OCI-LY1 (cell line): ENCODE measurements around the gene MYBBP1A.

ENCODE experiments used
- H2AFZ ChIP-seq: fragments of 200-600 bp; sonication (generic), shearing (Covaris generic); 2 replicates; pipeline ENCODE4 v1.6.0; 2014; ENCODE audit warnings: antibody characterized with exemption, mild to moderate bottlenecking, low read length
- H3F3A ChIP-seq: fragments of 200-600 bp; sonication (generic), shearing (Covaris generic); 2 replicates; pipeline ENCODE4 v1.6.0; 2014; ENCODE audit warnings: mild to moderate bottlenecking, antibody characterized with exemption, low read length, moderate library complexity; ENCODE audit not compliant: insufficient read depth
- H3K27ac ChIP-seq: fragments of 200-600 bp; sonication (generic); 2 replicates; pipeline ENCODE4 v1.5.1; 2014; ENCODE audit warnings: low read length, mixed run types, mild to moderate bottlenecking, low read depth; ENCODE audit not compliant: poor library complexity, severe bottlenecking
- H3K27me3 ChIP-seq: fragments of 200-600 bp; sonication (generic); 2 replicates; pipeline ENCODE4 v1.6.0; 2014; ENCODE audit warnings: antibody characterized with exemption, mild to moderate bottlenecking, low read length, moderate library complexity; ENCODE audit not compliant: insufficient read depth
- H3K36me3 ChIP-seq: fragments of 200-600 bp; sonication (generic); 2 replicates; pipeline ENCODE4 v1.6.1; 2014; ENCODE audit warnings: mild to moderate bottlenecking, antibody characterized with exemption, low read length, moderate library complexity, mixed read lengths; ENCODE audit not compliant: insufficient read depth
- H3K4me1 ChIP-seq: fragments of 200-600 bp; sonication (generic); 2 replicates; pipeline ENCODE4 v1.5.1; 2014; ENCODE audit warnings: mild to moderate bottlenecking, low read length, moderate library complexity; ENCODE audit not compliant: insufficient read depth, severe bottlenecking
- H3K4me2 ChIP-seq: fragments of 200-600 bp; sonication (generic), shearing (Covaris generic); 2 replicates; pipeline ENCODE4 v1.6.1; 2014; ENCODE audit warnings: low read length
- H3K4me3 ChIP-seq: fragments of 200-600 bp; sonication (generic); 2 replicates; pipeline ENCODE4 v1.5.1; 2014; ENCODE audit warnings: low read length, low read depth, mild to moderate bottlenecking, mixed read lengths; ENCODE audit not compliant: poor library complexity, severe bottlenecking
- H3K79me2 ChIP-seq: fragments of 200-600 bp; shearing (Covaris generic); 2 replicates; pipeline ENCODE4 v1.6.1; 2016; ENCODE audit warnings: mixed run types, low read length, mixed read lengths; ENCODE audit not compliant: insufficient read depth
- H3K9ac ChIP-seq: fragments of 200-600 bp; sonication (generic), shearing (Covaris generic); 2 replicates; pipeline ENCODE4 v1.6.1; 2014; ENCODE audit warnings: mild to moderate bottlenecking, low read length, mixed read lengths
- H3K9me2 ChIP-seq: fragments of 200-600 bp; sonication (generic), shearing (Covaris generic); 2 replicates; pipeline ENCODE4 v1.6.1; 2014; ENCODE audit warnings: low read depth, mild to moderate bottlenecking, low read length, mixed read lengths
- H3K9me3 ChIP-seq: fragments of 200-600 bp; shearing (Covaris generic); 2 replicates; pipeline ENCODE4 v1.6.1; 2014; ENCODE audit warnings: low read length, mixed read lengths
- H4K20me1 ChIP-seq: fragments of 200-600 bp; sonication (generic), shearing (Covaris generic); 2 replicates; pipeline ENCODE4 v1.6.0; 2016; ENCODE audit warnings: mild to moderate bottlenecking, low read length; ENCODE audit not compliant: insufficient read depth
- CTCF ChIP-seq: fragments of 200-600 bp; sonication (generic), shearing (Covaris generic); IDR thresholded peaks from 2 replicates; pipeline ENCODE4 v1.5.1; 2017; ENCODE audit warnings: mild to moderate bottlenecking, antibody characterized with exemption, low read length, moderate library complexity, mixed read lengths
- EZH2 ChIP-seq: fragments of 200-600 bp; sonication (generic), shearing (Covaris generic); IDR thresholded peaks from 2 replicates; pipeline ENCODE4 v1.8.0; 2017; ENCODE audit warnings: borderline replicate concordance, mixed run types, mild to moderate bottlenecking, antibody characterized with exemption, low read length, moderate library complexity, mixed read lengths

MYBBP1A gene

GRCh38 chr17:4506175-4506813 is 48.9 kb downstream of the MYBBP1A start:
- Histone ChIP-seq H3K27me3 (peaks cover 16% of the 10 kb centered on the region; the same call in 1 of the 2 replicates), H3K9me3 (no peaks in the 10 kb centered on the region), H2AFZ (no peak overlapping the region), H3F3A (no peaks in the 10 kb centered on the region), H3K27ac (no peak overlapping the region), H3K9me2 (no peaks in the 10 kb centered on the region), H3K4me1 (no peaks in the 10 kb centered on the region), H4K20me1 (no peaks in the 10 kb centered on the region), H3K4me3 (no peak overlapping the region), H3K36me3 (no peaks in the 10 kb centered on the region), H3K9ac (no peak overlapping the region), H3K4me2 (no peak overlapping the region), H3K79me2 (no peaks in the 10 kb centered on the region)
- TF ChIP-seq EZH2 (no peak), CTCF (no peak)

GRCh38 chr17:4505187-4505586 is 50.0 kb downstream of the MYBBP1A start:
- no peaks in the 10 kb centered on the region for H3K4me1 ChIP-seq
- TF ChIP-seq CTCF: no peak
- no peak for TF ChIP-seq EZH2
- H4K20me1 ChIP-seq: no peaks in the 10 kb centered on the region
- no peak overlapping the region for H2AFZ ChIP-seq
- H3K27me3 ChIP-seq: peaks cover 10% of the 10 kb centered on the region; the same call in 1 of the 2 replicates
- no peaks in the 10 kb centered on the region for H3F3A ChIP-seq
- no peak overlapping the region for H3K27ac ChIP-seq
- no peak overlapping the region for H3K4me2 ChIP-seq
- no peaks in the 10 kb centered on the region for H3K36me3 ChIP-seq
- H3K9ac ChIP-seq: no peak overlapping the region
- no peaks in the 10 kb centered on the region for H3K9me2 ChIP-seq
- H3K79me2 ChIP-seq: no peaks in the 10 kb centered on the region
- no peak overlapping the region for H3K4me3 ChIP-seq
- H3K9me3 ChIP-seq: no peaks in the 10 kb centered on the region

- no peak for TF ChIP-seq CTCF
- no peak for TF ChIP-seq EZH2
- H3K9me2 ChIP-seq: no peaks in the 10 kb centered on the region
- H3K4me3 ChIP-seq: no peak overlapping the region
- H3K79me2 ChIP-seq: no peaks in the 10 kb centered on the region
- no peaks in the 10 kb centered on the region for H3K36me3 ChIP-seq
- no peak overlapping the region for H2AFZ ChIP-seq
- peaks cover 7% of the 10 kb centered on the region for H3K4me1 ChIP-seq
- H3K27me3 ChIP-seq: peaks cover 11% of the 10 kb centered on the region; the same call in 1 of the 2 replicates
- H3F3A ChIP-seq: no peaks in the 10 kb centered on the region
- H3K9me3 ChIP-seq: no peaks in the 10 kb centered on the region
- H3K4me2 ChIP-seq: no peak overlapping the region
- H3K9ac ChIP-seq: no peak overlapping the region
- H3K27ac ChIP-seq: no peak overlapping the region
- no peaks in the 10 kb centered on the region for H4K20me1 ChIP-seq
Observed at GRCh38 chr17:4504188-4504587, 51.0 kb downstream of the MYBBP1A start.
